ENCODE results near the gene DBNDD2.

- peak; percentile 77 for TF ChIP-seq CTCF (IDR thresholded peaks at IDR 0.05)
- no peak for TF ChIP-seq EZH2 (IDR thresholded peaks at IDR 0.05)
These were observed 42.2 kb downstream of the DBNDD2 start for GRCh38 chr20:45450097-45450818.

Data from neural progenitor cell (in vitro differentiated cells).